ENCODE data around the gene PRKCZ. TPM values are rescaled to one million over a fixed set of nuclear protein-coding genes. Genes with fewer than 3 reads are reported as not detected.

PRKCZ gene
- total RNA-seq, 1 experiment from 2014 or later = 56.8 TPM

GRCh38 chr1:2215329-2215728 is 165.1 kb downstream of the PRKCZ start:
- peaks cover 23% of the 10 kb centered on the region for H3K4me1 ChIP-seq (ENCODE audit: insufficient read depth, low read length)
- ChIA-PET CTCF (no interaction called here), POLR2A (ENCODE audit: unreplicated experiment) (no interaction called here)
- no peaks in the 10 kb centered on the region for H3F3A ChIP-seq (ENCODE audit: low read length, unreplicated experiment)
- TF ChIP-seq, protein P1, sequence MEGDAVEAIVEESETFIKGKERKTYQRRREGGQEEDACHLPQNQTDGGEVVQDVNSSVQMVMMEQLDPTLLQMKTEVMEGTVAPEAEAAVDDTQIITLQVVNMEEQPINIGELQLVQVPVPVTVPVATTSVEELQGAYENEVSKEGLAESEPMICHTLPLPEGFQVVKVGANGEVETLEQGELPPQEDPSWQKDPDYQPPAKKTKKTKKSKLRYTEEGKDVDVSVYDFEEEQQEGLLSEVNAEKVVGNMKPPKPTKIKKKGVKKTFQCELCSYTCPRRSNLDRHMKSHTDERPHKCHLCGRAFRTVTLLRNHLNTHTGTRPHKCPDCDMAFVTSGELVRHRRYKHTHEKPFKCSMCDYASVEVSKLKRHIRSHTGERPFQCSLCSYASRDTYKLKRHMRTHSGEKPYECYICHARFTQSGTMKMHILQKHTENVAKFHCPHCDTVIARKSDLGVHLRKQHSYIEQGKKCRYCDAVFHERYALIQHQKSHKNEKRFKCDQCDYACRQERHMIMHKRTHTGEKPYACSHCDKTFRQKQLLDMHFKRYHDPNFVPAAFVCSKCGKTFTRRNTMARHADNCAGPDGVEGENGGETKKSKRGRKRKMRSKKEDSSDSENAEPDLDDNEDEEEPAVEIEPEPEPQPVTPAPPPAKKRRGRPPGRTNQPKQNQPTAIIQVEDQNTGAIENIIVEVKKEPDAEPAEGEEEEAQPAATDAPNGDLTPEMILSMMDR (conservative IDR thresholded peaks at IDR 0.05; ENCODE audit: low read depth, low read length) = no peak
- TF ChIP-seq EZH2phosphoT487 (IDR thresholded peaks at IDR 0.05; ENCODE audit: borderline replicate concordance, low read length) (no peak), EZH2 (IDR thresholded peaks at IDR 0.05; ENCODE audit: low read length, unreplicated experiment) (no peak)
- no peak overlapping the region for H2AFZ ChIP-seq (ENCODE audit: low read length)
- H3K9me3 ChIP-seq (ENCODE audit: low read length) = no peaks in the 10 kb centered on the region
- BruUV-seq (replicated peaks) = no TSS peak
- no peak overlapping the region for H3K4me3 ChIP-seq (ENCODE audit: low read length)
- H3K27ac ChIP-seq (ENCODE audit: low read length) = no peak overlapping the region
- H3K79me2 ChIP-seq (ENCODE audit: low read length) = no peaks in the 10 kb centered on the region
- DNase-seq (no peak), ATAC-seq (no peak)
- H3K9ac ChIP-seq (ENCODE audit: low read length) = no peak overlapping the region
- H3K9me2 ChIP-seq (replicated peaks; ENCODE audit: low read length) = no peaks in the 10 kb centered on the region
- H4K20me1 ChIP-seq (ENCODE audit: low read length) = no peaks in the 10 kb centered on the region
- H3K27me3 ChIP-seq (ENCODE audit: low read length) = no peaks in the 10 kb centered on the region
- no peak overlapping the region for H3K4me2 ChIP-seq (ENCODE audit: low read length)
- no peaks in the 10 kb centered on the region for H3K36me3 ChIP-seq (ENCODE audit: low read depth, low read length)
- intact Hi-C loops (cut with micrococcal nuclease) = no loop called here

DNA sequence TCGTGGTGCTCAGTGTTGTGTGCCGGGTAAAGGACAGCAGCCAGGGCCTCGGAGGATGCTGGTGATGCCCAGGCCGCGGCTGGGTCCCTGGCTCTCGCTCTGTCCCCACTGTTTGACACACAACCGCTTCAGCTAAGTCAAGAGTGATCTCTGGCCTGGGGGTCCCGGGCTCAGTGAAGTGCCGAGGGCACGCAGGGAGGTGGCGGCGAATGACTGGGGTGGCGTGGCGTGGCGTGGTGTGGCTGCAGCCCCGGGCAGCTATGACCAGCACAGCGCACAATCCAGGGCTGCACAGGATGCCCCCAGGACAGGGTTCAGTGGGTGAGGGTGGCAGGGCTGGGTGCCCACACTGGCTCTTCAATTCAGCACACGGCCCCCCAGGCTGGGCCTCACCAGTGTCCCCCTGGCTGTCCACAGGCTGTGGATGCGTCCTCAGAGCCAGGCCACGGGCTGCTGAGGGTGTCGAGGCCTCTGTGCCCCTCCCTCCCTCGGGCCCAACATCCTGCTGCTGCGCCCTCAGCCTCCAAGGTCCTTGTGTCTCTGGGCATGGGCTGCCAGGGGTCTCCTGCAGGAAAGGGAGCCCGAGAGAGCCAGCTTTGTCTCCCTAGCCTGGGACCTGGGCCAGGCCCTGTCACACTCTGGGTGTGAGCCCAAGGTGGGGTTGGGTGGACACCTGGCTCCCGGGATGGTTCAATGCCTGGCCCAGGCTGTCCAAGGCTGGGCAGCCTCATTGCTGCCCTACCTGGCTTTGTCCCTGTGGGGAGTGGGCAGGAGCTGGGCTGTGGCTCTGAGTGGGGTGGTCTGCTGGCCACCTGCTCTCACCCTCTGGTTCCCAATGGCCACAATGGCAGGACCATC is 165.9 kb downstream of the PRKCZ start:
- no peaks in the 10 kb centered on the region for H3K79me2 ChIP-seq (ENCODE audit: low read length)
- no TSS peak for BruUV-seq (replicated peaks)
- no peaks in the 10 kb centered on the region for H4K20me1 ChIP-seq (ENCODE audit: low read length)
- ChIA-PET POLR2A (ENCODE audit: unreplicated experiment) (no interaction called here), CTCF (no interaction called here)
- no peak overlapping the region for H3K9ac ChIP-seq (ENCODE audit: low read length)
- H3K36me3 ChIP-seq (ENCODE audit: low read depth, low read length) = no peaks in the 10 kb centered on the region
- H3K27ac ChIP-seq (ENCODE audit: low read length) = no peak overlapping the region
- no peaks in the 10 kb centered on the region for H3K9me2 ChIP-seq (replicated peaks; ENCODE audit: low read length)
- H3K27me3 ChIP-seq (ENCODE audit: low read length) = no peaks in the 10 kb centered on the region
- DNase-seq = no peak
- ATAC-seq = no peak
- H2AFZ ChIP-seq (ENCODE audit: low read length) = no peak overlapping the region
- H3K9me3 ChIP-seq (ENCODE audit: low read length) = no peaks in the 10 kb centered on the region
- TF ChIP-seq EZH2 (IDR thresholded peaks at IDR 0.05; ENCODE audit: low read length, unreplicated experiment) (no peak), EZH2phosphoT487 (IDR thresholded peaks at IDR 0.05; ENCODE audit: borderline replicate concordance, low read length) (no peak)
- TF ChIP-seq, protein P1 (conservative IDR thresholded peaks at IDR 0.05; ENCODE audit: low read depth, low read length) = no peak
- intact Hi-C loops (cut with micrococcal nuclease) = no loop called here
- H3K4me3 ChIP-seq (ENCODE audit: low read length) = no peak overlapping the region
- H3F3A ChIP-seq (ENCODE audit: low read length, unreplicated experiment) = no peaks in the 10 kb centered on the region
- H3K4me2 ChIP-seq (ENCODE audit: low read length) = no peak overlapping the region
- H3K4me1 ChIP-seq (ENCODE audit: insufficient read depth, low read length) = peaks cover 23% of the 10 kb centered on the region

- POLR2A ChIA-PET (ENCODE audit: unreplicated experiment) = no interaction called here
- intact Hi-C loops (cut with micrococcal nuclease) = no loop called here
- Histone ChIP-seq H3K4me3 (ENCODE audit: low read length) (no peak overlapping the region), H3K36me3 (ENCODE audit: low read depth, low read length) (no peaks in the 10 kb centered on the region), H3K9ac (ENCODE audit: low read length) (no peak overlapping the region), H3K4me1 (ENCODE audit: insufficient read depth, low read length) (peaks cover 23% of the 10 kb centered on the region), H3K79me2 (ENCODE audit: low read length) (no peaks in the 10 kb centered on the region), H3K9me3 (ENCODE audit: low read length) (no peaks in the 10 kb centered on the region), H4K20me1 (ENCODE audit: low read length) (no peaks in the 10 kb centered on the region), H3F3A (ENCODE audit: low read length, unreplicated experiment) (no peaks in the 10 kb centered on the region), H3K27me3 (ENCODE audit: low read length) (no peaks in the 10 kb centered on the region), H3K4me2 (ENCODE audit: low read length) (no peak overlapping the region), H3K27ac (ENCODE audit: low read length) (no peak overlapping the region), H3K9me2 (replicated peaks; ENCODE audit: low read length) (no peaks in the 10 kb centered on the region), H2AFZ (ENCODE audit: low read length) (no peak overlapping the region)
- no TSS peak for BruUV-seq (replicated peaks)
- no peak for TF ChIP-seq EZH2 (IDR thresholded peaks at IDR 0.05; ENCODE audit: low read length, unreplicated experiment)
- no peak for TF ChIP-seq EZH2phosphoT487 (IDR thresholded peaks at IDR 0.05; ENCODE audit: borderline replicate concordance, low read length)
- TF ChIP-seq, protein P1 (conservative IDR thresholded peaks at IDR 0.05; ENCODE audit: low read depth, low read length) = no peak
- CTCF ChIA-PET = no interaction called here
- no peak for ATAC-seq
- DNase-seq = no peak
These were observed 166.5 kb downstream of the PRKCZ start for GRCh38 chr1:2216767-2217058.

Data from PC-3 (cell line).